HG02970 (cell line): Measurements from ENCODE around the gene LRRC4C.
"Not testable (repeated sequence)": the region's sequence is repeated elsewhere in the genome, so short reads cannot be mapped to it uniquely, and the experiment has no call there.

Source experiments
- ATAC-seq: cut with Tn5 transposase; IDR thresholded peaks from one replicate; pipeline ENCODE4 v1.9.1; 2021; ENCODE audit warnings: mild to moderate bottlenecking, moderate library complexity, moderate number of reproducible peaks; ENCODE audit not compliant: unreplicated experiment, low FRiP score

The LRRC4C gene

DNA sequence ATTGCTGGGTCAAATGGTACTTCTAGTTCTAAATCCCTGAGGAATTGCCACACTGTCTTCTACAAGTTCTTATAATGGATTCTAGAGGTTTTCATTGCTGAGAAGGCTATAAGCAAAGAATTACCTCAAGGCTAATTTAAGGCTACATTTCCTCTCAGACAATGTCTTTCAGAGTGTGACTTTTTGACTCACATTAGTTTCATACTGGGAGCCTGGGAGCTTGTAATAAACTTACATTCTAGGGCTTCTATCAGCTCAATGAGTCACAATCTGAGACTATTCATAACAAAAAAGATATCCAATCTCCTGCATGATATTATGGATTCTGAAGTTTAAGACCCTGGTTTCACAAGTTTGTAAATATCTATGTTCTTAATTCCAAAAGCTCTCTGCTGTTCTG lies 408.7 kb downstream of the LRRC4C start:
- ATAC-seq, result no peak

DNA sequence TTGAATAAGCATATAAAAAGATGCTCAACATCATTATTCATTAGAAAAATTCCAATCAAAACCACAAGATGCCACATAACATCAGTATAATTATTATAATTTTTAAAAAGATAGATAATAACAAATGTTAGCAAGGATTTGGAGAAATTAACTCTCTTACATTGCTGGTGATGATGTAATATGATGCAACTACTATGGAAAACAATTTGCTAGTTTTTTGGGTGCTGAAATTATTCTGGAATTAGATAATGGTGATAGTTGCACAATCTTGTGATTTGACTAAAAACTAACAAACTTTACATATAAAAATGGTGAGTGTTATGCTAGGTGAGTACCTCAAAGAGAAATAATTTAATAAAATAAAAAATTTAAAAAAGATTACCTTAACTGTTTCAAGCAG lies 412.2 kb downstream of the LRRC4C start:
- no peak for ATAC-seq

DNA sequence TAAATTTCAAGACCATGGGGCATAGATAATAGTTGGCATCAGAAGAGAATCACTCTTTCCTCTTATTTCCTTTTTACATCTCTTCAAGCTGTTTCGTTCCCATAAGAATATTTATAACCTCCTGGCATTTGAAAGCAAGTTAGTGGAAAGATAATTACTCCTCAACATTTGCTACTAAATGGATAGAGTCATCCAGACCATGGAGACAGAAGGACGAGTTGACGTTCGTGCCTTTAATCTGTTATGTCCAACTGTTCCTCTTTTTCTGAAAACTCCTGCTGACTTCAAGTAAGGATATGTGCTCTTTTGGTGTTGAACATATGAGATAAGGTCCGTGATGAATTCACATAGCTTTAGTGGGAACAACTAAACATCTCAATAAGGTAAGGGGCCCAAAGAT lies 414.2 kb downstream of the LRRC4C start:
- no peak for ATAC-seq

DNA sequence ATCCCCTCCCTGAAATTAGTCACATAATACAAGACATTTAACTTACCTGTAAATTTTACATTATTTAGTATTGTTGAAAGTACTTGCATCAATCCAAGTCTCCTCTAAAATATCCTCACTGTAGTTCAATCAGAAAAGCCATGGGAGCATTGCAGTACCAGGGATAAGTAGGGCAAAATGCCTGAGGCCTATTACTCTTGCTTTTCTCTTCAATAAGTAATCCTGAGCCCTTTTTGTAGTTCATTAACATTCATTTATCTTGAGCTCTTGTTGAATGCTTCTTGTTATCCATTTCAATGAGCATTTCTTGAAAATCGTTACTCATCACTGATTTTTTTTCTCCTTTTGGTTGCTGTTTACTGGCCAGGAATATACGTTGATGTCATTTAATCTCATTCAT lies 414.7 kb downstream of the LRRC4C start:
- ATAC-seq, result no peak

DNA sequence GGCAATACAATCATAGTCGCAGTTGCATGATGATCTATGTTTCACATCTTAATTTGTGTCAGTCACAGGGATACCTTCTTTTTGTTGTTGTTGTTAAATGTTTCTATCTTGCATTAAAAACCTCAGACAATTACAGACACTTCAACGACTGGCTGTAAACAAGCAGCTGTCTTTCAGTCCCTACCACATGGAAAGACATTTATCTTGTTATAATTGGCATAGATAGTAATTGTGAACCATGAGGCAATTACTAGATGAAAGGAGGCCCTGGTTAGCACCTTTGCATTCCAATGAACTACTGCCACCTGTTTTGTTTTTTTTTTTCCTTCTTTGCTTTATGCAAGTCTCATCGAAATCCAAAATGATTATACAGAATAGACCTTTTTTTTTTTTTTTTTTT lies 416.8 kb downstream of the LRRC4C start:
- no peak for ATAC-seq

DNA sequence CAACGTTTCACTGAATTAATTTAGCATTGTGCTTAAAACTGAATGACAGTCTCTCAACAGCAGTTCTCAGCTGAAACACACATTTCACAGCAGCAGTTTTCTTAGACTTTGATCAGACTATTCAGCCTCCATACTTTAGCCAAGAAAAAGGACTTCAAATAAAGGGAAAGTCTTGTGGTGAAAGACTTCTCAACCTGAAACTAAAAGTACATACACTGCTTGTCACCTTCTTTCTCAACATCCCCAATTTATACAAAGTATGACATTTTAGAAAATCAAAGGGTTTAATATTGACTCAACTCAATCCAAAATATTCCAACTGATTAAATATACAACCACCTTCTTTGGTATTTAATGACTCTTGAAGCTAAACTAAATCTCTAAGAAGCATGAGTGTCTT lies 419.0 kb downstream of the LRRC4C start:
- ATAC-seq, result no peak

DNA sequence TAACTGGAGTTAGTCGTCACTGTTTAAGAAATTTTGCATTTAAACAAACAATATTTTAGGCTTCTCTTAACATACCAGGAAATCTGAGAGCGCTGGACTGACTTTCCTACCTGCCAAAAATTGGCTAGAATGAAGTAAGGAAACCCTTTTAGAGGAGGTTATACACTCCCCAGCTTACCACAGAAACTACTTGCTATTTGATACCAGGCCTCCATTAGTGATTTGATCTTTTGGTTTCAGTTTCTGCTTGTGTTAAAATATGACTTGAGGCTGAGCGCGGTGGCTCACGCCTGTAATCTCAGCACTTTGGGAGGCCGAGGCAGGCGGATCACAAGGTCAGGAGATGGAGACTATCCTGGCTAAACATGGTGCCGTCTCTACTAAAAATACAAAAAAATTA lies 419.9 kb downstream of the LRRC4C start:
- no peak for ATAC-seq

DNA sequence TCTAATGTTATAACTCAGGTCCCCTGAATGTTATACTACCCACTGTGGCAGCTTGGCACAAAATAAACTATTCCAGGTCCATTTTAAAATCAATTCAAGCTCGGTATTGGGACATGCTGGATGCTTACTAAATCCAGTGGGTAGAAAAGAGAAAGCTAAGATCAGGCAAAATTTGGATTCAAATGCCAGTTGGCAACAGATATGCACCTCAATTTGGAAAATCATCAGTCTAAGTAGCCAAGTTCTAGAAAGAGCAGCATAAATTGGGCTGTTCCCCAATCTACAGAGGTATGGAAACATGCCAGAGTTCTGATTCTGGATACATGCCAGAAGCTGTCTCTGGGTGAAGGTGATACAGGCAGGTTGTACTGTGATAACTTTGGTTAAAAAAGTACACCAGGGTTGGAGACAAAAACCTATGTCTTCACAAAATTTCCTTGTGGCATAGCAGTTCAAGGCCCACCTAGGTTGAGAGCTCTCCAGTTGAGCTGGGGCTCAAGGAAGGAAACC lies 427.8 kb downstream of the LRRC4C start:
- no peak for ATAC-seq

DNA sequence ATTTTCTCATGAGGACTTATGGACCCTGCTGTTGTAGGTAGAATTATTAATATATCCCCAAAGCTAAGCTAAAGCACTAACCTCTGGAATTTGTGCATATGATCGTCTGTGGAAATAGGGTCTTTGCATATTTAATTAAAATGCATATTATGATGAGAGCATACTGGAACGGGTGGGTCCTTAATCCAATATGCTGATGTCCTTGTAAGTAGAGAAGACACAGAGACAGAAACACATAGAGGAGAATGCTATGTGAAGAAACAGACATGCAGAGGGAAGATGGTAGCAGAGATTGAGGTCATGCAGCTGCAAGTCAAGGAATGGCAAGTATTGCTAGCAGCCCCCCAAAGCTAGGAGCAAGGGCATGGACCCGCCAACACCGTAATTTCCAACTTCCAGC lies 439.2 kb downstream of the LRRC4C start:
- ATAC-seq, result no peak

DNA sequence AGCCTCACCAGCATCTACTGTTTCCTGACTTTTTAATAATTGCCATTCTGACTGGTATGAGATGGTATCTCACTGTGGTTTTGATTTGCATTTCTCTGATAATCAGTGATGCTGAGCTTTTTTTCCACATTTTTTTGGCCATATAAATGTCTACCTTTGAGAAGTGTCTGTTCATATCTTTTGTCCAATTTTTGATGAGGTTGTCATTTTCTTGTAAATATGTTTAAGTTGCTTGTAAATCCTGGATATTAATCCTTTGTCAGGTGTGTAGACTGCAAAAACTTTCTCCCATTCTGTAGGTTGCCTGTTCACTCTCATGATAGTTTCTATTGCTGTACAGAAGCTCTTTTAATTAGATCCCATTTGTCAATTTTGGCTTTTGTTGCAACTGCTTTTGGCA lies 439.8 kb downstream of the LRRC4C start:
- not testable (repeated sequence) for ATAC-seq

DNA sequence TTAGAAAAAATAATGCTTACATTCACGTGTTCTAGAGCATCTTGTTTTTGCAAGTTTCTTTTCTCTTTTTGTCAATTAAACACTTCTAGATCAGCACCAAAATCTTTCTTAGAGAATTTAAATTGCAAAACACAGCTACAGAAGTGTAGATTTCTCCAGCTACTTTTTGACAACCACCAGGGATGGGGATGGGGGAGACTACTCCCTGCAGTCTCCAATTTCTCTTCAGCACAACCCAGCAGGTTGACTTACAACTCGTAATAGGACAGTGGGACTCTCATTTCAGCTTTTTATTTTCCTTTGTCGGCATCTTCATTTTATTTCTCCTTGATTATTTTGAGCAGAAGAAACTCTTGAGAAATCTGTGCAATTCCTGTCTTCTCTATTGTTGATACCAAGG lies 441.2 kb downstream of the LRRC4C start:
- no peak for ATAC-seq

DNA sequence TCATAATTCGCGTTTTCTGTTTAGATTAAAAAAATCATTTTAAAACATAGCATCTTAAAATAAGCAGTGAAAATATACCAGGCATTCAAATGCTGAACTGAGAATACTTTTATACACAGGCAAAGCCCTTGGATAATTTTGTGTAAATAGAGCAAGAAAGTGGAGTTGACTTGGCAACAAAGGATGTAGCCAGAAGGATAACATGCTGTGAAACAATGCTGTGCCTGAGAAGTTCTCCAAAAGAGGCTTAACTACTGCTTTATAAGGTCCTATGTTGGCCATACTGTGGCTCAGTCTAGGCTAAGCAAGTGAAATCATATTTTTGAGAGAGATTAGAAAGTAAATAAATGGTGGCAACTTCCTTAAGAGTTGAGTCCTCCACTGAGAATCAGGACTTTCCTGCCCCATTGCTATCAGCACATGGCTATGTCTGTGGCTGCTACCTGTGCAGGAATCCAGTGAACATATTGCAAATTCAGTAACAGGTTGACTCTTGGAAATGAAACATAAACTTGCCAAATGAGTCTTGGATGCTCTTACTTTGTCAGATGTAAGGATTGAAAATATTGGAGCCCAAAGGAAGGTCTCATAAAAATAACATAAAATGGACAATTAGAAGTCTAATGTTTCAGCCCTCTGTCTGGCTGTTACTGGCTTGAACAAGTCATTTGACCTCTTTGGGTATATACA lies 448.9 kb downstream of the LRRC4C start:
- no peak for ATAC-seq

DNA sequence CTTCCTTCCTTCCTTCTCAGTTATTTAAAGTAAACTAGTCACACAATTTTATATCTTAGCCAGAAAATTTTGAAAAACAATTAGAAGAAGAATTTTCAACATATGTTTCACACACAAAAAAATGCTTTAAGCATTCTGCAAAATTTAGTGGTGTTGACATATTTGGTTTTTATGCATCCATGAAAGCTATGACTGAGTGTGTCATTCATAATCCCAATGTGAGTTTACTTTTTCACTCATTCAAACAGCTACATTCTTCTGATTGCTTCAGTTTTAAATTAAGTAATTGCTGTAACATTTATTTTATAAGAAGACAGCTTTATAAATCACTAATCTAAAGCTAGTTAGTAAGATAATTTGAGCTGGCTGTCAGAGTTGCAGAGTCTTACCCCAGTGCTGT lies 453.5 kb downstream of the LRRC4C start:
- ATAC-seq, result no peak

DNA sequence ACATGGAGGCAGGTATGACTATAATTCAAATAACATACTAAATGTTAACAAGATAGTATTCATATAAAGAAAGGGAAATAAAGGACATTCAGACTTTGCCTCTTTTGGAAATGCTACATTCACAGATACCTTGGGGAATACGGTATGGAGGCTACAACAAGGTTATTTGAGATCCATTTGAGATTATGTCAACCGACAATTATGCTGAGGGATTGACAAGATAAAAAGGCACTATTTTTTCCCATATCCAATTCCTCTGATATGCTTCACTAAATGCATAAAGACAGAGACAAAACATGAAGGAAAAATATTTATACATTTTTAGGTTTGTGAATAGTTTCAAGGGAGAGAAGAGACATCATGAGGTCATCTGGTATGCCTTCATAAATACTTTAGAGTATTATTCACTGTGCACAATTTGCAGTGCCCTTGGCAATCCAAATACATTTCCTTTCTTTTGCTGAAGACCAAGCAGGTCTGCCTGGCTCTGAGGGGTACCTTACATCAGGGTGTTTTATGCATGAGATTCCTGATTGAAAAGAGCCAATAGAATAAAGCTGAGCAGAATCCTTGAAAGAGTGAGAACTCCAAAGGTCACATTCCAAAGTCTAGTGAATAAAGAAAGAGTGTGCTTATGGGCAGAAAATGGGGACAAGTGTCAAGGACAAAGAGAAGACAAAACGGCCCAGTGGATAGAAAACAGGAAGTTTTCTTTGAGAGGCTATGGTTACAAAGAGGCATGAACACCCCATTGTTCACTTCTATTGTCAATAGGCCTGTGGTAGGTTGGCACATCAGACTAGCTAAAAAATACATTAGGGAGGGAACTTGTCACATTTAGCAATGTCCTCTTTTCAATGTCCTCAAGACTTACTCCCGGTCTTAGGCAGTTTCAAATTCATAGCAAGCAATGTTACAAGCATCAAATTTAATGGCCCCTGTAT lies 455.8 kb downstream of the LRRC4C start:
- no peak for ATAC-seq

DNA sequence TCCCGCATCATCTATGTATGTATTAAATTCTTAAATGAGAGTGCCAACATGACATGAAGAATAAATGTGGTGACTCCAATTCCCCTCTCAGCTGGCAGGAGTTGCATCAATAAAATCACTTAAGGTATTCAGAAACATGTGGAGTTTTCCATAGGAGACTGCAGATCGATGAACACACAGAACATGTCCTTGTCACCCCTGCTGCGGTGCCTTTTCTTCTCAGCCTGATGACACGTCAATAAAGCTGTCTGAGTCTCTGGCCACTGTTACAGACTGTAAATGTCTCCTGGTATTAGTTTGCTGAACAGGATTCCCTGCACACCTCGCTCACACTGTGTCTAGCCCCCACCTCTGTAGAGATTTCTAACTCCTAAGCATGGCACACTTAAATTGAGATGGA lies 460.5 kb downstream of the LRRC4C start:
- ATAC-seq, result no peak

DNA sequence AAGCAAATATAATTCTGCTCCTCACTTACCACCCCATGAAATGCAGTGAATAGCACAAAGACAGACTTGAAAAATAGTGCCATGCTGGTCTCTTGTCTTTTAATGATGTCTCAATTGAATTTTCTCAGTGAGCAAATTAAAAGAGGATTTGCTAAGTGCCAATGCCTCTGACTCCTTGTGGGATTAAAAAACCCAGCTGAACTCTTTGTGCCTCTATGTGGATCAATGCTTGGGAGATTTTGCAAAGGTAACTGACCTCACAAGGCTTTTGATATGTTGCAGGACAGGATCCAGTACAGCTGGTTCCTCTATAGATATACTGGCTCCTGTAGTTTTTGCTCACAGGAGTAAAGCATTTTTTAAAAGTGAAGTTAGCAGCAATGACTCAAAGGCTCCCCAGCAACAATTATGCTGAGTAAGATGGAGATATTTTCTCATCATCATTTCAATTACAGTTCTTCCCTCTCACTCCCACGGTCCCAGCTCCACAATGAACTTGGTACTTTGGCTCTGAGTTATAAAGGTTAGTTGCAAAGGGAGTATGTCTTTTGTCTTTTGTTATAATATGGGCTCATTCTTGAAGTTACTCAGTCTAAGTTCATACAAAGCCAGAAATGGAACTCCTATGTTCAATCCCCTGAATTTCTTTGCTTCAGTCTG lies 471.5 kb downstream of the LRRC4C start:
- ATAC-seq, result no peak

DNA sequence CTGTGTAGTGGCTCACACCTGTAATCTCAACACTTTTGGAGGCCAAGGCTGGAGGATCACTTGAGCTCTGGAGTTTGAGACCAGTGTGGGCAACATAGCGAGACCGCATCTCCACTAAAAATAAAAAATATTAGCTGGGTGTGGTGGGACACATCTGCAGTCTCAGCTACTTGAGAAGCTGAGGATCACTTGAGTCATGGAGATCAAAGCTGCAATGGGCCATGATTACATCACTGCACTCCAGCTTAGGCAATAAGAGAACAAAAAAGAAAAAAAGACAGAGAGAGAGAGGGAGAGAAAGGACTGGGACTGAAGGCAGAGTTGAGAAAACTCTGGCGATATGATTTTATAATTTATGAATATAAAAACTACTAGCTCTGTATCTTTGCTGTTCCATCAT lies 473.1 kb downstream of the LRRC4C start:
- ATAC-seq, result no peak

DNA sequence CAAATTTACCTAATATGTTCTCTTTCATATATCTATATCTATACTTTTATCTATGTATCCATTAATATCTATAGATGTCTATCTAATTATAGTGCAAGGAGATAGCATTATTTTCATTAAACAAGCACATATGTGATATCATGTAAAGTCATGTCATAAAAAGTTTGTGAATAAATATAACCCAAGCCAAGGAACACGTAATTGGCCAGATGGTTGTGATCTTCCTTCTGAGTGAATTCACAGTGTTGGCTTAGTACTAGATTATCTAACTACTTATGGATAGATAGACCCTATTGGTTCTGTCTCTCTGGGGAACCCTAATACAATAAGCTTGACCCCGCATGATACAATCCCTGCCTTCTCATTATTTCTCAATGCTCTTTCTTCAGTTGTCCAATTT lies 484.4 kb downstream of the LRRC4C start:
- no peak for ATAC-seq

DNA sequence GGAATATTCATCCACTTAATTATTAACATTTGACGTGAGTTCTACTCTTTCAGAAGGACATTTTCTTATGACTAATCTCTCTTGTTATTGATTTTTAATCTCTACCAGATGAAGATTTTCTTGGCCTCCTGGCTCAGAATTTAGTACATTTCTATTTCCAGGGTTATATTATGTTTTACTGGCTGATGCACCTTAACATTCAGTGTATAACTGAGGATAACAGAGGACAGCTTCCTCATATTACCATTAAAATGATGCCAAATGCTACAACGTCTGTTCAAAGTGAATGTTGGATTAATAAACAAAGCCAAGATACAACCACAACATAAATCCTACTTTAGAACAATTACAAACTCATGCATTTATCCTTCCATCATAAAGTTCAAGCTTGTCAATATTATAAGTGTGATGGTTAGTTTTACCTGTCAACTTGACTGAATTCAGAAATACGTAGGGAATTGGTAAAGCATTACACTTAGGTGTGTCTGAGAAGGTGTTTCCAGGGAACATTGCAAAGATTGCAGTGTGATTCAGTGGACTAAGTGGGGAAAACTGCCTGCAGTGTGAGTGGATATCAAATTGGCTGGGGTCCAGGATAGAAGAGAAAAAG lies 485.2 kb downstream of the LRRC4C start:
- ATAC-seq, result no peak

DNA sequence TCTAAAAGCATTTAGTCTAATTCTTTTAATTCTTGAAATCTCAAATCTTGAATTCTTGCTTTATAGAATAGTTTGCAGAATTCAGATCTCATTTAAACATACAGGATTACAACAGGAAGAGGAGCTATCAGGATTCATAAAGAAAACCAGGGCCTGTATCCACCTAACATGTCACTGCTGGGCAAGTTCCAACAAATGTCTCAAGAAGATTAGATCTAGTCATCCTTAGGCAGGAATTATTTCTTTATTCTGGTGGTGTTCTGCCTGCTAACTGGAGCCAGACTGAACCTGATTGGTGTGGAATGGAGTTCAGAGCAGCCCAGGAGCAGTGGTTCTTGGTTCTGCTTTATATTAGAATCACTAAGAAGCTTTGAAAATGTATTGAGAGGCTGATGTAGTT lies 500.7 kb downstream of the LRRC4C start:
- no peak for ATAC-seq

DNA sequence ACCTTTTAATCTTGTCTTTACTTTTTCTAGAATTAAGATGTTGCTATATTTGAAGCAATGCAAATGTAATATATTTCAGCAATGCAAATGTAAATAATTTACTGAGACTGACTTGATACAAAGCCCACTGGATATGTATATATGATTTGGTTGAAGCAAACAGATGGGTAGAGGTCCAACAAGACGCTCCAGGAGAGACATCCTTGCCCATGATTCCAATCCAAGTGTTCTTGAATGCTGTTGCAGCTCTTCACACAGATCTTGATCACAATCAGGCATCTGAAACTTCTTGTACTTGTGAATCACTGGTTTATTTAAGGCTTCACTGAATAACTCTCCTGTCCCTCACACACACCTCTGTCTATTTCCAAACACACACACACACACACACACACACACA lies 507.0 kb downstream of the LRRC4C start:
- ATAC-seq, result no peak
